GM19240 (cell line): ENCODE results near the gene ANTKMT.

Experiments used
- DNase-seq: peaks from one replicate; pipeline ENCODE4 v3.0.0; 2011; ENCODE audit warnings: low spot score; ENCODE audit not compliant: insufficient read length

The ANTKMT gene

DNA sequence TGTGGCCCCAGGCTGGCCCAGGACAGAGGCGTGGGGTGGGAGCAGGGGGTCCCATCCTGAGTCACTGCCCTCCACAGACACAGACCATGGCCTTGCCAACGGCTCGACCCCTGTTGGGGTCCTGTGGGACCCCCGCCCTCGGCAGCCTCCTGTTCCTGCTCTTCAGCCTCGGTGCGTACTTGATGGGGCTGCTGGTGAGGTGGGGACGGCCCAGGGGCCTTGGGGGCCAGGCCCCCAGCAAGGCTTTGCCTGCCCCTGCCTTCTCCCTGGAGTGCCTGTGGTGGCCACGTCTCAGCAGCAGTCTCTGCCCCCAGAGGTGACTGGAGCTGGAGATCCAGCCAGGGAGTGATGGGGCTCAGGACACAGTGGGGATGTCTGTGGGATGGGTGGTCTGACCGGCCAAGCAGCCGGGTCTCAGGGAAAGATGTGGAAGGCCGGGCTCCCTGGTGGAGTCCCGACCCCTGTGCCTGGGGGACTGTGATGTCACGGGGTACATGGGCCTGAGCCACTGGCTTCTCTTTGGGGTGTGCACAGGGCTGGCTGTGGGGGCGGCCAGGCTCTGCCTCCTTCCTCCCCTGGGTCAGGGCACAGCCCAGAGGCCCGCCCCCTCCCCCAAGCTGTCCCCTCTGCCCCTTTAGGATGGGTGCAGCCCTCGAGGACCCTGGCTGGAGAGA lies 41.8 kb downstream of the ANTKMT start:
- DNase-seq, result no peak

DNA sequence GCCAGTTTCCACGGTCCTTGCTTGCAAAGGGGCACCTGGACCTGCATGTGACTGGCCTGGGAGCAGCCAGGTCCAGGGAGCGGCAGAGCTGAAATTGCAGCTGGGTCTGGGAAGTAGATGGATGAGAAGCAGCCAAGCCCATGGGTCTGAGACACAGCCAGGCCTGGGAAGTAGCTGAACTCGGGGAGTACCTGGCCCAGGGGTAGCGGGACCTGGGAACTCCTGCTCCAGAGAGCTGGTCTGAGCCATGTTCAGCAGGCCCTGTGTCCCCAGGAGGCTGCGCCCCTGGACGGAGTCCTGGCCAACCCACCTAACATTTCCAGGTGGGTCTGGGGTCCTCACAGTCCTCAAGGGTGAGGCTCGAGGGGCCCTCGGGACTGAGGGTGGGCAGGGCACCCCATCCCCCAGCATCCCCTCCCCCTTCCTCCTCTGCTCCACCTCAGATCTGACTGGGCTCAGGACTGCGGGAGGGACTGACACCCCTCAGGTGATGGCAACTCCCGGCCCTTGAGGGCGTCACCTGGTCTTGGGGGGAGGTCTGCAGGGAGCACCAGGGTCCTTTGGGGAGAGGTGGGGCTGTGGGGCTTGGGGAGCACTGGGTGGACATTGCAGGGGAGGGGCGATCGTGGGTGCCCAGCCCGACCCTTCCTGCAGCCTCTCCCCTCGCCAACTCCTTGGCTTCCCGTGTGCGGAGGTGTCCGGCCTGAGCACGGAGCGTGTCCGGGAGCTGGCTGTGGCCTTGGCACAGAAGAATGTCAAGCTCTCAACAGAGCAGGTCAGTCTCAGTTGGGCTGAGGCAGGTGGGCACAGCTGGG lies 42.6 kb downstream of the ANTKMT start:
- DNase-seq, result no peak

DNA sequence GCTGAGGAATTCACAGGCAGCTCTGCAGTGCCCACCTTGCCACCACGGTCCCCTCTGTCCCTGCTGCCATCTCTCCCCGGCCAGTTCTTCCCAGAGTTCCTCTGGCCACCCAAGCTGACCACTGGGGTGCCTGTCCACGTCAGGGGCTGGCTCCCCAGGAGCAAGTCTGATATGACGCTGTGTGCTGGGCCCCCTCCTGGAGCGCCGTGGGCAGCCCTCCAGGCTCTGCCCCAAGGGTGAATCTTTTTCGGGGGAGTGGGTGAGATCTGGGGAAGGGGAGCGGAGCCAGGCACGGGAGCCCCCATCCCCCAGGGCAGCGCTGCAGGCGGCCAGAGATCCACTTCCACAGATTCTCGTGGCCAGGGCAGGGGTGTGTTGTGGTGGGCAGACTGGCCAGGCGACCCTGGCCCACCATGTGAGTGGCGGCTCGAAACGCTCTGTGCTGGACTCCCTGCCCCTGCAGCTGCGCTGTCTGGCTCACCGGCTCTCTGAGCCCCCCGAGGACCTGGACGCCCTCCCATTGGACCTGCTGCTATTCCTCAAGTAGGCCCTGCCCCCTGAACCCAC lies 43.3 kb downstream of the ANTKMT start:
- no peak for DNase-seq

DNA sequence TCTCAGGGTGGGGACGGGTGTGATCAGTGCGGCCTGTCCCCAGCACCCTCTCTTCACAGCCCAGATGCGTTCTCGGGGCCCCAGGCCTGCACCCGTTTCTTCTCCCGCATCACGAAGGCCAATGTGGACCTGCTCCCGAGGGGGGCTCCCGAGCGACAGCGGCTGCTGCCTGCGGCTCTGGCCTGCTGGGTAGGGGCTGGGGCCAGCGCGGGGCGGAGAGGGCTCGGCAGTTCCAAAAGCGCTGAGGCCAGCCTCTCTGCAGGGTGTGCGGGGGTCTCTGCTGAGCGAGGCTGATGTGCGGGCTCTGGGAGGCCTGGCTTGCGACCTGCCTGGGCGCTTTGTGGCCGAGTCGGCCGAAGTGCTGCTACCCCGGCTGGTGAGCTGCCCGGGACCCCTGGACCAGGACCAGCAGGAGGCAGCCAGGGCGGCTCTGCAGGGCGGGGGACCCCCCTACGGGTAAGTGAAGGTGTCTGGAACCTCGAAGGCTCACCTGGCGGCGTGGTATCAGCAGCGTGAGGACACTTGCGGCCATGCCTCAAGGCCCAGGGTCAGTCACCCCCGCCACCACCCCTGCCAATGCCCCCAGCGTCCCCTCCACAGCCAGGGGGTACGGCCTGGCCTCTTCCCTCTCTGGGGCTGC lies 44.0 kb downstream of the ANTKMT start:
- DNase-seq, result no peak

DNA sequence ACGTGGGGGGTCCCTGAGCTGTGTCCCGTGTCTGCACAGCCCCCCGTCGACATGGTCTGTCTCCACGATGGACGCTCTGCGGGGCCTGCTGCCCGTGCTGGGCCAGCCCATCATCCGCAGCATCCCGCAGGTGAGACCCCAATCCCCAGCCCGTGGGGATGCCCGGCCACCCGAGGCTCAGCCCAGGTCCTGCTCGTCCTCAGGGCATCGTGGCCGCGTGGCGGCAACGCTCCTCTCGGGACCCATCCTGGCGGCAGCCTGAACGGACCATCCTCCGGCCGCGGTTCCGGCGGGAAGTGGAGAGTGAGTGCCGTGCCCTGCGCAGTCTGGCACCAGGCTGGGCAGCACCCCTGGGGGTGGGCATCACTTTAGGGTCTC lies 44.5 kb downstream of the ANTKMT start:
- DNase-seq, result no peak

DNA sequence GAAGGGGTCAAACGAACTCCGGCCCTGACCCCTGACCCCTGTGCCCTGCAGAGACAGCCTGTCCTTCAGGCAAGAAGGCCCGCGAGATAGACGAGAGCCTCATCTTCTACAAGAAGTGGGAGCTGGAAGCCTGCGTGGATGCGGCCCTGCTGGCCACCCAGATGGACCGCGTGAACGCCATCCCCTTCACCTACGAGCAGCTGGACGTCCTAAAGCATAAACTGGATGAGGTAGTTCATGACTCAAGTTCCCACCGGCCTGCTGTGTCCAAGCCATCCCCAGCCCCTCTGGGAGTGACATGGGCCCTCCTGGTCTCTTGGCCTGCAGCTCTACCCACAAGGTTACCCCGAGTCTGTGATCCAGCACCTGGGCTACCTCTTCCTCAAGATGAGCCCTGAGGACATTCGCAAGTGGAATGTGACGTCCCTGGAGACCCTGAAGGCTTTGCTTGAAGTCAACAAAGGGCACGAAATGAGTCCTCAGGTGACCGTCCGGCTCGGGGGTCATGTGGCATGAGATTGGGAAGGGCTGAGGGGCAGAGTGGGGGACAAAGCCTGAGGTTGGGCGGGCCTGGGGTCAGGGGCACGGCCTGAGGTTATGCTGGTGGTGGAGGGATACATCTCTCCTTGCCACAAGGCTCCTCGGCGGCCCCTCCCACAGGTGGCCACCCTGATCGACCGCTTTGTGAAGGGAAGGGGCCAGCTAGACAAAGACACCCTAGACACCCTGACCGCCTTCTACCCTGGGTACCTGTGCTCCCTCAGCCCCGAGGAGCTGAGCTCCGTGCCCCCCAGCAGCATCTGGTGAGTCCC lies 45.3 kb downstream of the ANTKMT start:
- no peak for DNase-seq

DNA sequence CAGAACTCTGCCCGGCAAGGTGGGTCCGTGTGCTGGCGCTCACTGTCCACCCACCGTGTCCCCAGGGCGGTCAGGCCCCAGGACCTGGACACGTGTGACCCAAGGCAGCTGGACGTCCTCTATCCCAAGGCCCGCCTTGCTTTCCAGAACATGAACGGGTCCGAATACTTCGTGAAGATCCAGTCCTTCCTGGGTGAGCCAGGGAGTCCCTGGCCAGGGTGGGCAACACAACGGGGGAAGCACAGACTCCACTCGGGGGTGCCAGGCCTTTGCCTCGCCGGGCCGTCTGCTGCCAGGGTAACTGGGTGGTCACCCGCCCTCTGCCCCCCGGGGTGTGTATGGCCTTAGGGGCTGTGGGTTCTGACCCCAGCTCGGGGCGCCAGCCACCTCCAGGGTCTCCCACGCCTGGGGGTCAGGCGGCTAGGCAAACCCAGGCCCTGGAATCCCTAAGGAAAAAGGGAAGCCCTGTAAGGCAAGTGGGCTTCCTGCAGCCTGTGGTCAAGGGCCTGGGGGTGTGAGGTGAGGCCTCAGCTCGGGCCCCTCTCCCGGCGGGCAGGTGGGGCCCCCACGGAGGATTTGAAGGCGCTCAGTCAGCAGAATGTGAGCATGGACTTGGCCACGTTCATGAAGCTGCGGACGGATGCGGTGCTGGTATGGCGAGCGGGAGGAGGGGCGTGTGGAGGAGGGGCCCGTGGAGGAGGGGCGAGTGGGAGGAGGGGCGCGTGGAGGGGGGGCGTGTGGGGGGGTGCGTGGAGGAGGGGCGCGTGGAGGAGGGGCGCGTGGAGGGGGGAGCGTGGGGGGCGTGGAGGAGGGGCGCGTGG lies 46.1 kb downstream of the ANTKMT start:
- DNase-seq, result no peak

DNA sequence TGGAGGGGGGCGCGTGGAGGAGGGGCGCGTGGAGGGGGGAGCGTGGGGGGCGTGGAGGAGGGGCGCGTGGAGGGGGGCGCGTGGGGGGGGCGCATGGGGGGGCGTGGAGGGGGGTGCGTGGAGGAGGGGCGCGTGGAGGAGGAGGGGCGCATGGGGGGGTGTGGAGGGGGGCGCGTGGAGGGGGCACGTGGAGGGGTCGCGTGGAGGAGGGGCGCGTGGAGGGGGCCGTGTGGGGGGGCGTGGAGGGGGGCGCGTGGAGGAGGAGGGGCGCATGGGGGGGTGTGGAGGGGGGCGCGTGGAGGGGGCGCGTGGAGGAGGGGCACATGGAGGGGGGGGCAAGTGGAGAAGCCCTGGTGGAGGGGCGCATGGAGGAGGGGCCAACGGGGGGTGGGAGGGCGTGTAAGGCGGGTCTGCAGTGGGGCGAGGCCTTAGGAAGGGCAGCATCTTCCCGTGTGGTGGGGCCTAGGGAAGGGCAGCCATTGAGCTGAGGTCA lies 46.8 kb downstream of the ANTKMT start:
- no peak for DNase-seq

DNA sequence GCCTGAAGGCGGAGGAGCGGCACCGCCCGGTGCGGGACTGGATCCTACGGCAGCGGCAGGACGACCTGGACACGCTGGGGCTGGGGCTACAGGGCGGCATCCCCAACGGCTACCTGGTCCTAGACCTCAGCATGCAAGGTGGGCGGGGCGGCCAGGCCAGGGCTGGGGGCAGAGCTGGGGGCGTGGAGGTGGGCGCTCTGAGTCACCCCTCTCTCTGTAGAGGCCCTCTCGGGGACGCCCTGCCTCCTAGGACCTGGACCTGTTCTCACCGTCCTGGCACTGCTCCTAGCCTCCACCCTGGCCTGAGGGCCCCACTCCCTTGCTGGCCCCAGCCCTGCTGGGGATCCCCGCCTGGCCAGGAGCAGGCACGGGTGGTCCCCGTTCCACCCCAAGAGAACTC lies 47.5 kb downstream of the ANTKMT start:
- DNase-seq, result no peak

DNA sequence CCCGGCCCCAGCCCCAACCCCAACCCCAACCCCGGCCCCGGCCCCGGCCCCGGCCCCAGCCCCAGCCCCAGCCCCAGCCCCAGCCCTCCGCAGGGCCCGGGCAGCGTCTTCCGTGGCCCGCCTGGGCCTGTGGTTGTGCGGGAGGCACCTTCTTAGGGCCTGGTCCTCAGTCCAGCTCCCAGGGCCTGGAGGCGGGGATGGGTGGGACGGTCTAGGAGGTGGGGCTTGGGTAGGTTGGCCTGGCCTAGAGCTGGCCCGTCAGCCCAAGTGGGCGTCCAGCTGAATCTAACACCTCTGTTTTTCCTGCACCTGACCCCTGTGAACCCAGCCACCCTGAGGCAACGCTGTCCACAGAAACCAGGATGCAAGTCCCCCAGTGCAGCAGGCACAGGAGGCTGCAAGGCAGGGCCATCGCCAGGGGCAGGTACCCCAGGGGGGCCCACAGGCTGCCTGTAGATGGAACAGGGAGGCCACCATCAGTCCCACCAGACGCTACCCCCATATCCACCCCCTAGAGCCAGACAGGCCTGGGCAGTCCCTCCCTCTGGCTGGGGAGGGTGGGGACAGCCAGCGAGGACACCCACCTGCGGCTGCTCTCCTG lies 48.3 kb downstream of the ANTKMT start:
- no peak for DNase-seq

DNA sequence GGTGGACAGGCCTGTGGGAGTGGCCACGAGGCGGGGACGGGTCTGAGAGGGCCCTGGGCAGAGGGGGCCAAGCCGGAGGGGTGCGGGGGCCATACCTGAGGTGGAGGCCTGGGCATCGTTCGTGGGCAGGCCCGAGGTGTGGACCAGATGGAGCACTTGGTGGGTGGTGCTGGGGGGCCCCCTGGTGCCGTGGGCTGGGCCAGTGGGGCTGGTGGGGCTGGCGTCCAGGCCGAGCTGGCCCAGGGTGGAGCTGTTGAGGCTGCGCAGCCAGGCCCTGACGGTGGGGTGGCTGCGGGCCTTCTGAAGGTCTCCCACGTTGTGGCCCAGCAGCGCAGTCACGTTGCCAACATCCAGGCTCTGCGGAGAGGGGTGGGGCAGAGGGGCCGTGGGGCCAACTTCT lies 49.0 kb downstream of the ANTKMT start:
- no peak for DNase-seq

DNA sequence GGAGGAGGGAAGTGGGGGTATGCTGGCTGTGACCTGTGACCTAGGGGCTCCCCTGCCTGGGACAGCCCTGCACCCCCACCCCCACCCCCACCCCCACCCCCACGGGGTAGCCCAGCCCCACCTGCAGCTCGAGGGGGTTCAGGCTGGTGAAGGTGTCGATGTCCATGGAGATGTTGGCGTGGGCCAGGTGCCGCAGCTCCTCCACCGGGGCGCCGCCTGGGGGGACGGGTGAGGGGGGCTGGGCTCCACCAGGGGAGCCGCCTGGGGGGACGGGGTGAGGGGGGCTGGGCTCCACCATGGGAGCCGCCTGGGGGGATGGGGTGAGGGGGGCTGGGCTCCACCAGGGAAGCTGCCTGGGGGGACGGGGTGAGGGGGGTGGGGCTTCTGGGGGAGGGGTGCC lies 49.5 kb downstream of the ANTKMT start:
- no peak for DNase-seq
